ENCODE measurements around the gene MRPS27. TPM values are rescaled to one million over a fixed set of nuclear protein-coding genes. Genes with fewer than 3 reads are reported as not detected.

Gene MRPS27
- total RNA-seq, 1 experiment from 2014 or later = 120 TPM

GRCh38 chr5:72221099-72221498 is 98.9 kb downstream of the MRPS27 start:
- no peak for DNase-seq
- no peaks in the 10 kb centered on the region for H3K9me2 ChIP-seq (replicated peaks; ENCODE audit: insufficient read depth, low read length)
- no peaks in the 10 kb centered on the region for H3K79me2 ChIP-seq (ENCODE audit: low read length)
- no peaks in the 10 kb centered on the region for H3K9me3 ChIP-seq (ENCODE audit: low read length)
- H3K36me3 ChIP-seq (ENCODE audit: insufficient read depth, low read length) = peaks cover 62% of the 10 kb centered on the region
- no peak overlapping the region for H2AFZ ChIP-seq (ENCODE audit: low read length)
- no peaks in the 10 kb centered on the region for H4K20me1 ChIP-seq (ENCODE audit: insufficient read depth, low read depth, low read length)
- no peak overlapping the region for H3K9ac ChIP-seq (ENCODE audit: low read length)
- H3K4me2 ChIP-seq (ENCODE audit: low read depth, low read length, poor library complexity, severe bottlenecking) = no peak overlapping the region
- H3K27me3 ChIP-seq (ENCODE audit: low read length) = no peaks in the 10 kb centered on the region
- H3K27ac ChIP-seq (ENCODE audit: low read length) = no peak overlapping the region
- H3K4me3 ChIP-seq (ENCODE audit: low read length) = no peak overlapping the region
- no peaks in the 10 kb centered on the region for H3K4me1 ChIP-seq (ENCODE audit: low read length)

GRCh38 chr5:72216756-72217155 is 103.3 kb downstream of the MRPS27 start:
- Histone ChIP-seq H3K9me3 (ENCODE audit: low read length) (no peaks in the 10 kb centered on the region), H3K27ac (ENCODE audit: low read length) (no peak overlapping the region), H3K4me1 (ENCODE audit: low read length) (no peaks in the 10 kb centered on the region), H3K9ac (ENCODE audit: low read length) (no peak overlapping the region), H3K4me3 (ENCODE audit: low read length) (no peak overlapping the region), H3K79me2 (ENCODE audit: low read length) (no peaks in the 10 kb centered on the region), H3K9me2 (replicated peaks; ENCODE audit: insufficient read depth, low read length) (no peaks in the 10 kb centered on the region), H3K36me3 (ENCODE audit: insufficient read depth, low read length) (peaks cover 30% of the 10 kb centered on the region), H3K27me3 (ENCODE audit: low read length) (no peaks in the 10 kb centered on the region), H4K20me1 (ENCODE audit: insufficient read depth, low read depth, low read length) (no peaks in the 10 kb centered on the region), H2AFZ (ENCODE audit: low read length) (no peak overlapping the region), H3K4me2 (ENCODE audit: low read depth, low read length, poor library complexity, severe bottlenecking) (no peak overlapping the region)
- DNase-seq = no peak

GRCh38 chr5:72214168-72214567 is 105.9 kb downstream of the MRPS27 start:
- no peaks in the 10 kb centered on the region for H3K9me3 ChIP-seq (ENCODE audit: low read length)

GRCh38 chr5:72213482-72213881 is 106.6 kb downstream of the MRPS27 start:
- Histone ChIP-seq H3K9me2 (replicated peaks; ENCODE audit: insufficient read depth, low read length) (no peaks in the 10 kb centered on the region), H4K20me1 (ENCODE audit: insufficient read depth, low read depth, low read length) (no peaks in the 10 kb centered on the region), H3K27ac (ENCODE audit: low read length) (no peak overlapping the region), H3K4me2 (ENCODE audit: low read depth, low read length, poor library complexity, severe bottlenecking) (no peak overlapping the region), H3K4me3 (ENCODE audit: low read length) (no peak overlapping the region), H2AFZ (ENCODE audit: low read length) (no peak overlapping the region), H3K9me3 (ENCODE audit: low read length) (no peaks in the 10 kb centered on the region), H3K9ac (ENCODE audit: low read length) (no peak overlapping the region), H3K27me3 (ENCODE audit: low read length) (no peaks in the 10 kb centered on the region), H3K36me3 (ENCODE audit: insufficient read depth, low read length) (peaks cover 15% of the 10 kb centered on the region; the same call in 1 of the 2 replicates), H3K4me1 (ENCODE audit: low read length) (no peaks in the 10 kb centered on the region), H3K79me2 (ENCODE audit: low read length) (no peaks in the 10 kb centered on the region)
- no peak for DNase-seq

More at GRCh38 chr5:72214168-72214567, 105.9 kb downstream of the MRPS27 start:
- Histone ChIP-seq H3K4me3 (ENCODE audit: low read length) (no peak overlapping the region), H3K27ac (ENCODE audit: low read length) (no peak overlapping the region), H4K20me1 (ENCODE audit: insufficient read depth, low read depth, low read length) (no peaks in the 10 kb centered on the region), H2AFZ (ENCODE audit: low read length) (no peak overlapping the region), H3K4me2 (ENCODE audit: low read depth, low read length, poor library complexity, severe bottlenecking) (no peak overlapping the region), H3K4me1 (ENCODE audit: low read length) (no peaks in the 10 kb centered on the region), H3K79me2 (ENCODE audit: low read length) (no peaks in the 10 kb centered on the region), H3K9ac (ENCODE audit: low read length) (no peak overlapping the region), H3K27me3 (ENCODE audit: low read length) (no peaks in the 10 kb centered on the region), H3K9me2 (replicated peaks; ENCODE audit: insufficient read depth, low read length) (no peaks in the 10 kb centered on the region), H3K36me3 (ENCODE audit: insufficient read depth, low read length) (peaks cover 15% of the 10 kb centered on the region; the same call in 1 of the 2 replicates)
- no peak for DNase-seq

GRCh38 chr5:72212171-72212570 is 107.9 kb downstream of the MRPS27 start:
- Histone ChIP-seq H4K20me1 (ENCODE audit: insufficient read depth, low read depth, low read length) (no peaks in the 10 kb centered on the region), H3K4me2 (ENCODE audit: low read depth, low read length, poor library complexity, severe bottlenecking) (no peak overlapping the region), H2AFZ (ENCODE audit: low read length) (no peak overlapping the region), H3K27ac (ENCODE audit: low read length) (no peak overlapping the region), H3K9me2 (replicated peaks; ENCODE audit: insufficient read depth, low read length) (no peaks in the 10 kb centered on the region), H3K9me3 (ENCODE audit: low read length) (no peaks in the 10 kb centered on the region), H3K4me3 (ENCODE audit: low read length) (no peak overlapping the region), H3K36me3 (ENCODE audit: insufficient read depth, low read length) (peaks cover 4% of the 10 kb centered on the region; the same call in 1 of the 2 replicates), H3K9ac (ENCODE audit: low read length) (no peak overlapping the region), H3K27me3 (ENCODE audit: low read length) (no peaks in the 10 kb centered on the region), H3K79me2 (ENCODE audit: low read length) (no peaks in the 10 kb centered on the region), H3K4me1 (ENCODE audit: low read length) (no peaks in the 10 kb centered on the region)
- DNase-seq = no peak

- Histone ChIP-seq H3K27me3 (ENCODE audit: low read length) (no peaks in the 10 kb centered on the region), H3K27ac (ENCODE audit: low read length) (no peak overlapping the region), H3K4me2 (ENCODE audit: low read depth, low read length, poor library complexity, severe bottlenecking) (no peak overlapping the region), H3K4me1 (ENCODE audit: low read length) (no peaks in the 10 kb centered on the region), H2AFZ (ENCODE audit: low read length) (no peak overlapping the region), H4K20me1 (ENCODE audit: insufficient read depth, low read depth, low read length) (no peaks in the 10 kb centered on the region), H3K4me3 (ENCODE audit: low read length) (no peak overlapping the region), H3K9me3 (ENCODE audit: low read length) (no peaks in the 10 kb centered on the region), H3K36me3 (ENCODE audit: insufficient read depth, low read length) (no peaks in the 10 kb centered on the region; the same call in 1 of the 2 replicates), H3K79me2 (ENCODE audit: low read length) (no peaks in the 10 kb centered on the region), H3K9me2 (replicated peaks; ENCODE audit: insufficient read depth, low read length) (no peaks in the 10 kb centered on the region), H3K9ac (ENCODE audit: low read length) (no peak overlapping the region)
- DNase-seq = no peak
Measured at GRCh38 chr5:72210888-72211678, 109.0 kb downstream of the MRPS27 start.

- no peaks in the 10 kb centered on the region for H4K20me1 ChIP-seq (ENCODE audit: insufficient read depth, low read depth, low read length)
Measured at GRCh38 chr5:72209147-72210115, 110.6 kb downstream of the MRPS27 start.

More at GRCh38 chr5:72209147-72210115, 110.6 kb downstream of the MRPS27 start:
- Histone ChIP-seq H3K4me1 (ENCODE audit: low read length) (no peaks in the 10 kb centered on the region), H3K36me3 (ENCODE audit: insufficient read depth, low read length) (no peaks in the 10 kb centered on the region; the same call in 1 of the 2 replicates), H2AFZ (ENCODE audit: low read length) (no peak overlapping the region), H3K27ac (ENCODE audit: low read length) (no peak overlapping the region), H3K27me3 (ENCODE audit: low read length) (no peaks in the 10 kb centered on the region), H3K9me3 (ENCODE audit: low read length) (no peaks in the 10 kb centered on the region), H3K9me2 (replicated peaks; ENCODE audit: insufficient read depth, low read length) (no peaks in the 10 kb centered on the region), H3K79me2 (ENCODE audit: low read length) (no peaks in the 10 kb centered on the region), H3K4me3 (ENCODE audit: low read length) (no peak overlapping the region), H3K9ac (ENCODE audit: low read length) (no peak overlapping the region), H3K4me2 (ENCODE audit: low read depth, low read length, poor library complexity, severe bottlenecking) (no peak overlapping the region)
- DNase-seq = no peak
